Measurements from ENCODE around the gene KLHL29.

- no peak for TF ChIP-seq CTCF (conservative IDR thresholded peaks at IDR 0.05; ENCODE audit: low read length)
- TF ChIP-seq EZH2phosphoT487 (IDR thresholded peaks at IDR 0.05; ENCODE audit: borderline replicate concordance, low read depth, low read length): no peak
Observed at GRCh38 chr2:23385748-23386338, 864 bp downstream of the KLHL29 start.

Data from OCI-LY7 (cell line).